K562 (cell line): ENCODE data around the gene MIB2. TPM values are rescaled to one million over a fixed set of nuclear protein-coding genes. Genes with fewer than 3 reads are reported as not detected.

ENCODE experiments used
- ATAC-seq: fragments of 200-7000 bp; cut with Tn5 transposase; 3 replicates; pipeline ENCODE4 v1.9.1; 2020; ENCODE audit warnings: moderate library complexity
- BruUV-seq: library from RNA; stranded (reverse); fragments of 400-500 nt; replicated peaks from 2 replicates; lab custom pipeline; 2021; lab: Mats Ljungman, UMichigan
- CTCF ChIA-PET: fragments of 300-600 bp; formaldehyde crosslinking; extraction: SDS; loops from one replicate; lab custom pipeline; 2021; ENCODE audit warnings: low intra/inter-chr PET ratio; lab: Yijun Ruan, JAX
- POLR2A ChIA-PET: fragments of 300-600, 350-650 bp; sonication (Branson Sonifier 250); formaldehyde crosslinking; extraction: SDS; loops from one replicate; lab custom pipeline; 2021; ENCODE audit warnings: antibody characterized with exemption, inconsistent platforms; lab: Yijun Ruan, JAX
- DNase-seq, 4 experiments: peaks; one replicate each; pipeline versions ENCODE4 v3.0.0 to v3.0.0-alpha.2; 2011 to 2018; ENCODE audit warnings: low spot score in 3 of 4, mixed read lengths in 3 of 4; ENCODE audit errors: extremely low read depth in 1 of 4
- FAIRE-seq: peaks from 2 replicates; lab custom pipeline; 2011; peaks lifted over from hg19 to GRCh38; lab: Jason Lieb, UNC
- H2AFZ ChIP-seq: 2 replicates; pipeline ENCODE4 v1.6.0; 2011; ENCODE audit warnings: low read depth, low read length, control low read depth, inconsistent platforms
- H3K27ac ChIP-seq: fragments of 200-600 bp; 3 replicates; pipeline ENCODE4 v1.8.0; 2011; ENCODE audit warnings: low read depth, mild to moderate bottlenecking, control low read depth, inconsistent platforms, low read length, moderate library complexity, mixed read lengths; ENCODE audit errors: extremely low read depth
- H3K27me3 ChIP-seq, 2 experiments: fragments of 300-600 bp in 1 of 2; 2 replicates in 1 of 2; 3 replicates in 1 of 2; pipeline versions ENCODE4 v1.6.0 to v1.8.0; 2011; ENCODE audit warnings: inconsistent platforms in 2 of 2, low read length in 2 of 2, mild to moderate bottlenecking in 1 of 2, mixed read lengths in 1 of 2, moderate library complexity in 1 of 2; ENCODE audit not compliant: control insufficient read depth in 2 of 2, insufficient read depth in 2 of 2
- H3K36me3 ChIP-seq: fragments of 300-600 bp; 3 replicates; pipeline ENCODE4 v1.8.0; 2011; ENCODE audit warnings: mild to moderate bottlenecking, low read length, inconsistent platforms; ENCODE audit not compliant: control insufficient read depth, insufficient read depth
- H3K4me1 ChIP-seq, 2 experiments: fragments of 200-600 bp in 1 of 2; replicated peaks in 1 of 2; 2 replicates in 1 of 2; 3 replicates in 1 of 2; pipeline versions ENCODE4 v1.5.1 to v1.8.0; 2011; ENCODE audit warnings: inconsistent platforms in 2 of 2, low read length in 2 of 2, mild to moderate bottlenecking in 1 of 2, mixed read lengths in 1 of 2, moderate library complexity in 1 of 2; ENCODE audit not compliant: control insufficient read depth in 2 of 2, insufficient read depth in 2 of 2
- H3K4me2 ChIP-seq: 2 replicates; pipeline ENCODE4 v1.6.1; 2011; ENCODE audit warnings: low read length, control low read depth, inconsistent platforms, mixed read lengths; ENCODE audit not compliant: insufficient read depth
- H3K4me3 ChIP-seq: fragments of 200-600 bp; sonication (generic), shearing (Covaris generic); 2 replicates; pipeline ENCODE4 v1.5.1; 2016; ENCODE audit warnings: control low read depth, inconsistent platforms
- H3K79me2 ChIP-seq: fragments of 200-600 bp; 3 replicates; pipeline ENCODE4 v1.8.0; 2011; ENCODE audit warnings: low read length, inconsistent platforms; ENCODE audit not compliant: control insufficient read depth, insufficient read depth
- H3K9ac ChIP-seq, 2 experiments: 2 replicates each; pipeline versions ENCODE4 v1.6.0 to v1.6.1; 2011; ENCODE audit warnings: low read depth in 2 of 2, low read length in 2 of 2, control low read depth in 1 of 2, inconsistent platforms in 1 of 2, mild to moderate bottlenecking in 1 of 2, mixed read lengths in 1 of 2; ENCODE audit not compliant: insufficient read depth in 1 of 2
- H3K9me1 ChIP-seq: one replicate; pipeline ENCODE4 v1.6.0; 2011; ENCODE audit warnings: inconsistent platforms, mild to moderate bottlenecking, low read length, moderate library complexity; ENCODE audit not compliant: control insufficient read depth, insufficient read depth
- H3K9me3 ChIP-seq: replicated peaks from 2 replicates; pipeline ENCODE4 v1.5.1; 2011; ENCODE audit warnings: low read depth, low read length, inconsistent platforms; ENCODE audit not compliant: control insufficient read depth, insufficient read depth
- H4K20me1 ChIP-seq: replicated peaks from 2 replicates; pipeline ENCODE4 v1.6.1; 2011; ENCODE audit warnings: low read length, inconsistent platforms, mixed read lengths; ENCODE audit not compliant: control insufficient read depth, insufficient read depth
- CBX3 ChIP-seq, 2 experiments: IDR thresholded peaks; 1 replicate in 1 of 2; 2 replicates in 1 of 2; pipeline ENCODE4 v1.6.1; 2012; ENCODE audit warnings: inconsistent platforms in 2 of 2, low read length in 2 of 2, borderline replicate concordance in 1 of 2, control low read depth in 1 of 2
- CHAMP1 ChIP-seq: fragments of 450-650 bp; IDR thresholded peaks from 2 replicates; pipeline ENCODE4 v1.6.1; 2016; ENCODE audit warnings: mild to moderate bottlenecking
- E2F3 ChIP-seq: fragments of 250-450 bp; sonication (Bioruptor Pico); IDR thresholded peaks from 2 replicates; pipeline ENCODE4 v1.4.0; 2020; ENCODE audit warnings: mild to moderate bottlenecking
- KLF16 ChIP-seq: IDR thresholded peaks from 2 replicates; pipeline ENCODE4 v1.6.1; 2016; ENCODE audit warnings: antibody characterized with exemption
- LEF1 ChIP-seq: fragments of 450-650 bp; IDR thresholded peaks from 2 replicates; pipeline ENCODE4 v1.6.1; 2016; ENCODE audit warnings: mild to moderate bottlenecking
- MAFF ChIP-seq: IDR thresholded peaks from 2 replicates; pipeline ENCODE4 v1.6.1; 2012; ENCODE audit warnings: low read length, improper control_type of control experiment
- MTA2 ChIP-seq: fragments of 450-650 bp; IDR thresholded peaks from 2 replicates; pipeline ENCODE4 v1.6.1; 2016; ENCODE audit warnings: low read depth
- NUFIP1 ChIP-seq: fragments of 450-650 bp; IDR thresholded peaks from 2 replicates; pipeline ENCODE4 v1.6.1; 2018; ENCODE audit not compliant: partially characterized antibody
- PRMT5 ChIP-seq: sonication (generic); formaldehyde crosslinking; IDR thresholded peaks from 2 replicates; pipeline ENCODE4 v1.5.0; 2020; ENCODE audit warnings: missing genetic modification reagents
- PTRF ChIP-seq: fragments of 450-650 bp; IDR thresholded peaks from 2 replicates; pipeline ENCODE4 v1.6.1; 2016; ENCODE audit warnings: mild to moderate bottlenecking, missing genetic modification characterization, missing compliant biosample characterization
- RBFOX2 ChIP-seq: fragments of 200-400 bp; formaldehyde crosslinking; IDR thresholded peaks from 2 replicates; pipeline ENCODE4 v1.6.1; 2017; ENCODE audit warnings: low read depth, mild to moderate bottlenecking, low read length, moderate library complexity
- RBM22 ChIP-seq: fragments of 200-400 bp; formaldehyde crosslinking; IDR thresholded peaks from 2 replicates; pipeline ENCODE4 v1.6.1; 2018; ENCODE audit warnings: low read length, low read depth; ENCODE audit not compliant: poor library complexity, severe bottlenecking
- SMAD1 ChIP-seq: fragments of 150-350 bp; IDR thresholded peaks from 2 replicates; pipeline ENCODE4 v1.6.1; 2014; ENCODE audit warnings: low read length, low read depth; ENCODE audit not compliant: partially characterized antibody
- SMARCB1 ChIP-seq: IDR thresholded peaks from 2 replicates; pipeline ENCODE4 v1.6.1; 2011; ENCODE audit warnings: improper control_type of control experiment, low read depth; ENCODE audit not compliant: insufficient read length
- ZBTB2 ChIP-seq: fragments of 450-650 bp; IDR thresholded peaks from 2 replicates; pipeline ENCODE4 v1.6.1; 2016; ENCODE audit warnings: antibody characterized with exemption
- ZKSCAN1 ChIP-seq: fragments of 150-350 bp; IDR thresholded peaks from 2 replicates; pipeline ENCODE4 v1.6.1; 2016; ENCODE audit warnings: low read depth, low read length
- WGBS: fragments of 100-300 bp; shearing (Covaris generic); methylation state at CpG from one replicate; pipeline ENCODE4 v1.1.6; 2016; ENCODE audit warnings: low coverage, mixed read lengths; ENCODE audit not compliant: insufficient coverage; ENCODE audit errors: missing lambda C conversion rate; 5-methylcytosine and 5-hydroxymethylcytosine counted together
- in situ Hi-C: fragments of 300-500 bp; cut with MboI; formaldehyde crosslinking; loops from 4 replicates; pipeline ENCODE4 v1.15.0; 2018; ENCODE audit warnings: inconsistent platforms, mixed read lengths
- intact Hi-C: fragments of 100-400 bp; cut with micrococcal nuclease; formaldehyde crosslinking; loops from 2 replicates; pipeline ENCODE4 v1.14.2; 2022
- polyA plus RNA-seq, 8 experiments: library from polyadenylated mRNA; depleted of rRNA in 4 of 8; stranded (reverse) in 5 of 8; unstranded in 3 of 8; fragments of >200 nt; fragmentation: Nextera tagmentation in 2 of 8; fragmentation: Illumina TruSeq in 1 of 8; extraction: Ambion mirVana in 2 of 8; extraction: Trizol in 1 of 8; gene quantifications; 2 replicates each; pipeline versions ENCODE4 v1.2.1 to v1.2.3, GENCODE V29; 2011 to 2014; ENCODE audit warnings: inconsistent platforms in 1 of 8, missing spikeins in 1 of 8
- total RNA-seq, 7 experiments: library from RNA; depleted of rRNA in 6 of 7; stranded (reverse); fragments of >200 nt in 6 of 7; fragmentation: Illumina TruSeq in 2 of 7; extraction: Trizol in 2 of 7; gene quantifications; 2 replicates each; pipeline versions ENCODE4 v1.2.1 to v1.2.3, GENCODE V29; 2011 to 2021; ENCODE audit warnings: low replicate concordance in 1 of 7

The MIB2 gene
- total and polyA plus RNA-seq, 9 of the 15 experiments (the other 6 are each of a cell fraction or from before 2014, with no cell fraction given), result 0.04 to 17.0 (median 4.9) TPM; not detected in 1

GRCh38 chr1:1615256-1616044 is at the start of gene MIB2 (continued):
- TF ChIP-seq KLF16 (no peak), CBX3 (IDR thresholded peaks at IDR 0.05; ENCODE audit: borderline replicate concordance in 1 of 2, low read length in 2 of 2) (0 out of 3 replicates have a peak, but pooled peaks of 1 of the 2 experiments have one; percentile 18), LEF1 (no peak), NUFIP1 (no peak), ZBTB2 (peak; percentile 96)
- TF ChIP-seq, all 486 proteins: peak for 178

- CTCF ChIA-PET, result no interaction called here
- no peak for DNase-seq
- Histone ChIP-seq H2AFZ (no peak overlapping the region), H3K36me3 (peaks cover 90% of the 10 kb centered on the region)
- no peak for TF ChIP-seq SMARCB1
- TF ChIP-seq PTRF, result no peak
- TF ChIP-seq RBM22, result peak; percentile 4
- TF ChIP-seq MTA2, result no peak
- no peak for TF ChIP-seq E2F3 (CRISPR knock-in tag)
- TF ChIP-seq PRMT5, result no peak
- TF ChIP-seq MAFF, result no peak
- no peak for TF ChIP-seq CHAMP1
- TF ChIP-seq ZKSCAN1, result no peak
- no peak for TF ChIP-seq SMAD1
- TF ChIP-seq RBFOX2, result 0 out of 2 replicates have a peak, but pooled peaks have one; percentile 37
- TF ChIP-seq, all 486 proteins: peak for 2
- FAIRE-seq (no peak), ATAC-seq (no peak)
- in situ Hi-C loops (loop anchor here (5.0 kb wide), 1 partner anchor 90 kb away; the partner anchor contains the start of gene CDK11B), intact Hi-C loops (no loop called here)
- 94% methylated on average over 29 of the region's 31 CpGs for WGBS
- Histone ChIP-seq H3K9me1 (no peaks in the 10 kb centered on the region), H3K4me2 (no peak overlapping the region), H3K27me3 (no peaks in the 10 kb centered on the region), H3K9me3 (peaks cover 4% of the 10 kb centered on the region; the same call in 1 of the 2 replicates), H4K20me1 (peaks cover 15% of the 10 kb centered on the region), H3K4me3 (no peak overlapping the region), H3K79me2 (peaks cover 95% of the 10 kb centered on the region), H3K27ac (no peak overlapping the region), H3K4me1 (peaks cover 3 to 13% of the 10 kb centered on the region in 2 experiments; a peak in 3 of 5 replicates), H3K9ac (no peak overlapping the region)
- POLR2A ChIA-PET, result interaction anchor here (0.8 to 3.1 kb wide), 3 partner anchors 9 to 47 kb away, joined by 3 to 14 read pairs (median 6); no protein-coding TSS in a partner anchor
- no TSS peak for BruUV-seq
These were observed 48.0 kb upstream of the MIB2 start for GRCh38 chr1:1567152-1567875.
